Measurements from ENCODE around the gene C1orf21.

GRCh38 chr1:184443201-184443600 is 56.4 kb downstream of the C1orf21 start:
- TF ChIP-seq POLR2AphosphoS5 (IDR thresholded peaks at IDR 0.05; ENCODE audit: insufficient read depth, low read depth, low read length) (no peak), CTCF (IDR thresholded peaks at IDR 0.05; ENCODE audit: extremely low read depth in 1 of 2, insufficient read depth in 1 of 2, low read depth in 1 of 2, low read length in 2 of 2) (no peak), EZH2 (IDR thresholded peaks at IDR 0.05; ENCODE audit: borderline replicate concordance, low read depth, low read length, severe bottlenecking) (no peak)
